Measurements from ENCODE around the gene PAPPA.

DNA sequence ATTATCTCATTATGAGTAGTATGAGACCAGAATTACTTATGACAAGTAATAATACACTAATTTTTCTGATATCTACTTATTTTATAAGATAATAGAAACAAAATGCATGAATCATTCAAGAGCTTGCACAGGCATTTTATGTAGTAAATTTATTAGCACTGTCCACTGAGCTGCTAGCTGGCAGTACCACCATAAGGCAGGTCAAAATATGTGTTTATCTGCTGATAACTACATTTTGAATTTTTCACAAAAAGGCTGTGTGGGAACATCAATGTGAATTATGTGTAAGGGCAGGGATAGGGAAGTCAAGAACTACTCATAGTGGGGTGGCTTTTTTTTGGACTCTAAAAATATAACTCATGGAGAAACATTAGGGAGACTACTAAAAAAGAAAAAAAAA, 249.6 kb downstream of the PAPPA start:
- TF ChIP-seq, protein P1, sequence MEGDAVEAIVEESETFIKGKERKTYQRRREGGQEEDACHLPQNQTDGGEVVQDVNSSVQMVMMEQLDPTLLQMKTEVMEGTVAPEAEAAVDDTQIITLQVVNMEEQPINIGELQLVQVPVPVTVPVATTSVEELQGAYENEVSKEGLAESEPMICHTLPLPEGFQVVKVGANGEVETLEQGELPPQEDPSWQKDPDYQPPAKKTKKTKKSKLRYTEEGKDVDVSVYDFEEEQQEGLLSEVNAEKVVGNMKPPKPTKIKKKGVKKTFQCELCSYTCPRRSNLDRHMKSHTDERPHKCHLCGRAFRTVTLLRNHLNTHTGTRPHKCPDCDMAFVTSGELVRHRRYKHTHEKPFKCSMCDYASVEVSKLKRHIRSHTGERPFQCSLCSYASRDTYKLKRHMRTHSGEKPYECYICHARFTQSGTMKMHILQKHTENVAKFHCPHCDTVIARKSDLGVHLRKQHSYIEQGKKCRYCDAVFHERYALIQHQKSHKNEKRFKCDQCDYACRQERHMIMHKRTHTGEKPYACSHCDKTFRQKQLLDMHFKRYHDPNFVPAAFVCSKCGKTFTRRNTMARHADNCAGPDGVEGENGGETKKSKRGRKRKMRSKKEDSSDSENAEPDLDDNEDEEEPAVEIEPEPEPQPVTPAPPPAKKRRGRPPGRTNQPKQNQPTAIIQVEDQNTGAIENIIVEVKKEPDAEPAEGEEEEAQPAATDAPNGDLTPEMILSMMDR (IDR thresholded peaks at IDR 0.05 in 2 of 3, conservative IDR thresholded peaks at IDR 0.05 in 1 of 3; ENCODE audit: insufficient read depth in 2 of 3, low read depth in 1 of 3, low read length in 3 of 3) = no peak
- no peak for TF ChIP-seq GTF2F1 (IDR thresholded peaks at IDR 0.05; ENCODE audit: low read depth, low read length)
- TF ChIP-seq JUND (IDR thresholded peaks at IDR 0.05; ENCODE audit: borderline replicate concordance, low read depth, low read length) = no peak
- TF ChIP-seq JUND (tag; IDR thresholded peaks at IDR 0.05; ENCODE audit: borderline replicate concordance, low read depth, low read length) = no peak
- TF ChIP-seq TSC22D4 (tag; IDR thresholded peaks at IDR 0.05) = no peak
- no peak for TF ChIP-seq PHF21A (IDR thresholded peaks at IDR 0.05; ENCODE audit: borderline replicate concordance, low read depth)
- TF ChIP-seq EGR1 (conservative IDR thresholded peaks at IDR 0.05) = no peak
- TF ChIP-seq, protein P2, sequence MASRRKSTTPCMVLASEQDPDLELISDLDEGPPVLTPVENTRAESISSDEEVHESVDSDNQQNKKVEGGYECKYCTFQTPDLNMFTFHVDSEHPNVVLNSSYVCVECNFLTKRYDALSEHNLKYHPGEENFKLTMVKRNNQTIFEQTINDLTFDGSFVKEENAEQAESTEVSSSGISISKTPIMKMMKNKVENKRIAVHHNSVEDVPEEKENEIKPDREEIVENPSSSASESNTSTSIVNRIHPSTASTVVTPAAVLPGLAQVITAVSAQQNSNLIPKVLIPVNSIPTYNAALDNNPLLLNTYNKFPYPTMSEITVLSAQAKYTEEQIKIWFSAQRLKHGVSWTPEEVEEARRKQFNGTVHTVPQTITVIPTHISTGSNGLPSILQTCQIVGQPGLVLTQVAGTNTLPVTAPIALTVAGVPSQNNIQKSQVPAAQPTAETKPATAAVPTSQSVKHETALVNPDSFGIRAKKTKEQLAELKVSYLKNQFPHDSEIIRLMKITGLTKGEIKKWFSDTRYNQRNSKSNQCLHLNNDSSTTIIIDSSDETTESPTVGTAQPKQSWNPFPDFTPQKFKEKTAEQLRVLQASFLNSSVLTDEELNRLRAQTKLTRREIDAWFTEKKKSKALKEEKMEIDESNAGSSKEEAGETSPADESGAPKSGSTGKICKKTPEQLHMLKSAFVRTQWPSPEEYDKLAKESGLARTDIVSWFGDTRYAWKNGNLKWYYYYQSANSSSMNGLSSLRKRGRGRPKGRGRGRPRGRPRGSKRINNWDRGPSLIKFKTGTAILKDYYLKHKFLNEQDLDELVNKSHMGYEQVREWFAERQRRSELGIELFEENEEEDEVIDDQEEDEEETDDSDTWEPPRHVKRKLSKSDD (conservative IDR thresholded peaks at IDR 0.05; ENCODE audit: low read length) = no peak
- TF ChIP-seq, protein P3, sequence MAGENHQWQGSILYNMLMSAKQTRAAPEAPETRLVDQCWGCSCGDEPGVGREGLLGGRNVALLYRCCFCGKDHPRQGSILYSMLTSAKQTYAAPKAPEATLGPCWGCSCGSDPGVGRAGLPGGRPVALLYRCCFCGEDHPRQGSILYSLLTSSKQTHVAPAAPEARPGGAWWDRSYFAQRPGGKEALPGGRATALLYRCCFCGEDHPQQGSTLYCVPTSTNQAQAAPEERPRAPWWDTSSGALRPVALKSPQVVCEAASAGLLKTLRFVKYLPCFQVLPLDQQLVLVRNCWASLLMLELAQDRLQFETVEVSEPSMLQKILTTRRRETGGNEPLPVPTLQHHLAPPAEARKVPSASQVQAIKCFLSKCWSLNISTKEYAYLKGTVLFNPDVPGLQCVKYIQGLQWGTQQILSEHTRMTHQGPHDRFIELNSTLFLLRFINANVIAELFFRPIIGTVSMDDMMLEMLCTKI (IDR thresholded peaks at IDR 0.05; ENCODE audit: partially characterized antibody) = no peak
- TF ChIP-seq ZNF507 (tag; conservative IDR thresholded peaks at IDR 0.05) = no peak
- TF ChIP-seq HMGN3 (IDR thresholded peaks at IDR 0.05; ENCODE audit: borderline replicate concordance, extremely low read depth, insufficient read length, low read depth, low read length) = no peak
- TF ChIP-seq CEBPB (tag; IDR thresholded peaks at IDR 0.05) = no peak
- TF ChIP-seq, protein P4, sequence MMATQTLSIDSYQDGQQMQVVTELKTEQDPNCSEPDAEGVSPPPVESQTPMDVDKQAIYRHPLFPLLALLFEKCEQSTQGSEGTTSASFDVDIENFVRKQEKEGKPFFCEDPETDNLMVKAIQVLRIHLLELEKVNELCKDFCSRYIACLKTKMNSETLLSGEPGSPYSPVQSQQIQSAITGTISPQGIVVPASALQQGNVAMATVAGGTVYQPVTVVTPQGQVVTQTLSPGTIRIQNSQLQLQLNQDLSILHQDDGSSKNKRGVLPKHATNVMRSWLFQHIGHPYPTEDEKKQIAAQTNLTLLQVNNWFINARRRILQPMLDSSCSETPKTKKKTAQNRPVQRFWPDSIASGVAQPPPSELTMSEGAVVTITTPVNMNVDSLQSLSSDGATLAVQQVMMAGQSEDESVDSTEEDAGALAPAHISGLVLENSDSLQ (IDR thresholded peaks at IDR 0.05) = no peak
